HCT116 (cell line): ENCODE data around the gene MMEL1. TPM values are rescaled to one million over a fixed set of nuclear protein-coding genes. Genes with fewer than 3 reads are reported as not detected.
"Not testable (repeated sequence)": the region's sequence is repeated elsewhere in the genome, so short reads cannot be mapped to it uniquely, and the experiment has no call there.

Experiments used
- ATAC-seq: fragments of 200-7000 bp; cut with Tn5 transposase; 2 replicates; pipeline ENCODE4 v1.9.1; 2020; ENCODE audit warnings: mild to moderate bottlenecking, moderate library complexity
- BruUV-seq: library from RNA; stranded (reverse); fragments of 400-500 nt; replicated peaks from 2 replicates; lab custom pipeline; 2021; lab: Mats Ljungman, UMichigan
- CTCF ChIA-PET: fragments of 300-600 bp; sonication (Branson Sonifier 250); formaldehyde crosslinking; loops from one replicate; lab custom pipeline; 2021; ENCODE audit warnings: antibody characterized with exemption; lab: Charles Lee
- POLR2A ChIA-PET: fragments of 300-600, 350-600 bp; sonication (Branson Sonifier 250); formaldehyde crosslinking; loops from one replicate; lab custom pipeline; 2021; ENCODE audit warnings: antibody characterized with exemption; lab: Charles Lee
- RAD21 ChIA-PET, 2 experiments: fragments of 300-600 bp; sonication (Branson Sonifier 250); formaldehyde crosslinking; loops; one replicate each; lab custom pipeline; 2023; ENCODE audit warnings: low total read pairs in 2 of 2; ENCODE audit not compliant: uncharacterized antibody in 2 of 2, unreplicated experiment in 2 of 2, low non-redundant PET in 1 of 2; lab: Charles Lee
- DNase-seq: peaks from one replicate; pipeline ENCODE4 v3.0.0-alpha.2; 2010; ENCODE audit warnings: low read depth, low spot score
- H2AFZ ChIP-seq: fragments of 200-600 bp; shearing (Covaris generic), sonication (generic); 2 replicates; pipeline ENCODE4 v1.6.1; 2017; ENCODE audit warnings: low read depth, mixed run types, mixed read lengths, antibody characterized with exemption, low read length; ENCODE audit not compliant: poor library complexity, severe bottlenecking
- H3K27ac ChIP-seq: 2 replicates; pipeline ENCODE4 v1.5.1; 2012; ENCODE audit warnings: low read depth, low read length
- H3K27me3 ChIP-seq: fragments of 200-600 bp; sonication (generic); 2 replicates; pipeline ENCODE4 v1.6.1; 2016; ENCODE audit warnings: mixed run types, low read length, mixed read lengths; ENCODE audit not compliant: insufficient read depth
- H3K36me3 ChIP-seq, 2 experiments: fragments of 200-500 bp in 1 of 2; fragments of 200-600 bp in 1 of 2; sonication (Bioruptor generic) in 1 of 2; sonication (generic) in 1 of 2; 2 replicates each; pipeline versions ENCODE4 v1.5.1 to v1.6.1; 2014 to 2016; ENCODE audit warnings: low read length in 2 of 2, inconsistent platforms in 1 of 2, mixed read lengths in 1 of 2, mixed run types in 1 of 2; ENCODE audit not compliant: insufficient read depth in 2 of 2, control insufficient read depth in 1 of 2
- H3K4me1 ChIP-seq, 2 experiments: fragments of 200-600 bp in 1 of 2; sonication (generic) in 1 of 2; 2 replicates each; pipeline versions ENCODE4 v1.5.1 to v1.6.1; 2012 to 2017; ENCODE audit warnings: low read length in 2 of 2, inconsistent platforms in 1 of 2, mild to moderate bottlenecking in 1 of 2, mixed read lengths in 1 of 2, mixed run types in 1 of 2, moderate library complexity in 1 of 2; ENCODE audit not compliant: insufficient read depth in 2 of 2, control insufficient read depth in 1 of 2
- H3K4me2 ChIP-seq: fragments of 200-600 bp; sonication (generic); 2 replicates; pipeline ENCODE4 v1.6.1; 2017; ENCODE audit warnings: mixed run types, low read length, mixed read lengths
- H3K4me3 ChIP-seq, 2 experiments: fragments of 200-600 bp in 1 of 2; sonication (generic) in 1 of 2; replicated peaks in 1 of 2; 2 replicates each; pipeline ENCODE4 v1.5.1; 2011 to 2016; ENCODE audit warnings: low read length in 2 of 2, control low read depth in 1 of 2, low read depth in 1 of 2, mild to moderate bottlenecking in 1 of 2, mixed read lengths in 1 of 2, mixed run types in 1 of 2
- H3K79me2 ChIP-seq: fragments of 200-600 bp; sonication (generic); 2 replicates; pipeline ENCODE4 v1.6.1; 2017; ENCODE audit warnings: mild to moderate bottlenecking, mixed run types, low read length, moderate library complexity, mixed read lengths; ENCODE audit not compliant: insufficient read depth
- H3K9ac ChIP-seq: fragments of 200-600 bp; sonication (generic); 2 replicates; pipeline ENCODE4 v1.6.1; 2016; ENCODE audit warnings: low read length, mixed read lengths
- H3K9me2 ChIP-seq: fragments of 200-600 bp; sonication (generic), shearing (Covaris generic); 2 replicates; pipeline ENCODE4 v1.6.1; 2017; ENCODE audit warnings: mixed run types, mild to moderate bottlenecking, moderate library complexity; ENCODE audit not compliant: insufficient read depth
- H3K9me3 ChIP-seq, 2 experiments: fragments of 200-500 bp in 1 of 2; fragments of 200-600 bp in 1 of 2; sonication (Bioruptor generic) in 1 of 2; sonication (generic) in 1 of 2; 2 replicates each; pipeline ENCODE4 v1.6.1; 2014 to 2017; ENCODE audit warnings: low read length in 2 of 2, mixed read lengths in 2 of 2, inconsistent platforms in 1 of 2, low read depth in 1 of 2, mild to moderate bottlenecking in 1 of 2, mixed run types in 1 of 2, moderate library complexity in 1 of 2; ENCODE audit not compliant: control insufficient read depth in 1 of 2, insufficient read depth in 1 of 2
- H4K20me1 ChIP-seq: fragments of 200-600 bp; sonication (generic), shearing (Covaris generic); 2 replicates; pipeline ENCODE4 v1.6.1; 2017; ENCODE audit warnings: mixed run types, mild to moderate bottlenecking, moderate library complexity; ENCODE audit not compliant: insufficient read depth
- ELF1 ChIP-seq: IDR thresholded peaks from 2 replicates; pipeline ENCODE4 v1.6.1; 2012; ENCODE audit warnings: low read depth, borderline replicate concordance
- FOSL1 ChIP-seq: IDR thresholded peaks from 2 replicates; pipeline ENCODE4 v1.6.1; 2012; ENCODE audit warnings: low read depth
- RAD21 ChIP-seq: IDR thresholded peaks from 2 replicates; pipeline ENCODE4 v1.6.1; 2012; ENCODE audit warnings: low read depth, mild to moderate bottlenecking
- SP1 ChIP-seq: IDR thresholded peaks from 2 replicates; pipeline ENCODE4 v1.6.1; 2012; ENCODE audit warnings: low read depth
- YY1 ChIP-seq: IDR thresholded peaks from 2 replicates; pipeline ENCODE4 v1.6.1; 2011; ENCODE audit warnings: low read length, low read depth, moderate library complexity, mild to moderate bottlenecking; ENCODE audit not compliant: insufficient replicate concordance; ENCODE audit errors: extremely low read depth
- intact Hi-C: fragments of 100-400 bp; cut with micrococcal nuclease; formaldehyde crosslinking; loops from 2 replicates; pipeline ENCODE4 v1.10.0; 2022
- total RNA-seq: library from RNA; stranded (reverse); gene quantifications from one replicate; pipeline ENCODE4 v1.2.1, GENCODE V29; 2021; ENCODE audit not compliant: unreplicated experiment
- TF ChIP-seq, protein P1 (sequence below): IDR thresholded peaks from 2 replicates; pipeline ENCODE4 v1.6.1; 2012
- TF ChIP-seq, protein P2 (sequence below): IDR thresholded peaks from 2 replicates; pipeline ENCODE4 v1.6.1; 2012; ENCODE audit warnings: low read depth

Gene MMEL1
- total RNA-seq, 1 experiment from 2014 or later, result 2.7 TPM

DNA sequence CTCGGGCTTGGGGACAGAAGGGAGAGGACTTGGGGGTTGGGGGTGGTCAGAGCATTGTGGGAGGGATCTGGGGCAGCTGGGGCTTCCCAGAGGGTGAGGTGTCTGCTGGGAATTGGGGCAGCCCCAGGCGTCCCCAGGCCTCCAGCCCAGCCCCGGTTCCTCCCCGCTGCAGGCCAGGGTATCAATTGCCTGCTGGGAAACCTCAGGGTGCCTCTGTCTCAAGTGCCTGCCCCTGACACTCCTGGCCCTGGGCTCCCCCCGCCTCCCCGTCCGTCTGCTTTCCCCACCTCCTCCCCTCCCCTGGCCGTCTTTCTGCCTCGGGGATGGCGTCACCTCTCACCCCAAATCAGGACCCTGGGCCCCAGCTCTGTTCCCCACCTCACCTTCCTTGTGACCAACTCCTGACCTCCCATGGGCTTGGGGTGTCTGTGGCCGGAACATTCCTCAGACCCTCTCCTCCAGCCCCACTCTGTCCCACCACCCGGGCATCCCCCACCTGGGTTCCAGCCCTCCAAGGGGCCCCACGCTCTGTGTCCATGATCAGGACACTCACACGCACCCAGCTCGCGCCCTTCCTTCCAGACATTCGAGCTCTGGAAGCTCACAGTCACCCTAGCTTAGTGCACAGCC, 64.5 kb downstream of the MMEL1 start:
- BruUV-seq, DNase-seq, H2AFZ ChIP-seq, intact Hi-C loops, H3K9ac ChIP-seq, CTCF ChIA-PET, H3K9me2 ChIP-seq, H3K27me3 ChIP-seq, H3K4me2 ChIP-seq, POLR2A ChIA-PET, H3K4me3 ChIP-seq, ATAC-seq, H3K9me3 ChIP-seq, H3K4me1 ChIP-seq, H3K27ac ChIP-seq, H3K36me3 ChIP-seq, H3K79me2 ChIP-seq, H4K20me1 ChIP-seq, RAD21 ChIA-PET: not testable (repeated sequence)

- intact Hi-C loops, result no loop called here
- ChIA-PET POLR2A (no interaction called here), RAD21 (no interaction called here)
Observed at GRCh38 chr1:2567083-2567679, 65.6 kb downstream of the MMEL1 start.

More at GRCh38 chr1:2567083-2567679, 65.6 kb downstream of the MMEL1 start:
- Histone ChIP-seq H3K36me3 (no peaks in the 10 kb centered on the region), H3K9me2 (no peaks in the 10 kb centered on the region), H3K27ac (no peak overlapping the region), H4K20me1 (no peaks in the 10 kb centered on the region), H2AFZ (no peak overlapping the region), H3K4me2 (no peak overlapping the region), H3K9ac (no peak overlapping the region), H3K9me3 (no peaks in the 10 kb centered on the region), H3K27me3 (no peaks in the 10 kb centered on the region), H3K79me2 (no peaks in the 10 kb centered on the region), H3K4me3 (no peak overlapping the region), H3K4me1 (no peaks in the 10 kb centered on the region)
- CTCF ChIA-PET, result no interaction called here
- ATAC-seq (no peak), DNase-seq (no peak)
- BruUV-seq, result no TSS peak
- no peak for TF ChIP-seq RAD21
- no peak for TF ChIP-seq SP1
- TF ChIP-seq, protein P1, sequence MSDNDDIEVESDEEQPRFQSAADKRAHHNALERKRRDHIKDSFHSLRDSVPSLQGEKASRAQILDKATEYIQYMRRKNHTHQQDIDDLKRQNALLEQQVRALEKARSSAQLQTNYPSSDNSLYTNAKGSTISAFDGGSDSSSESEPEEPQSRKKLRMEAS, result no peak
- no peak for TF ChIP-seq YY1
- TF ChIP-seq FOSL1, result no peak
- TF ChIP-seq, protein P2, sequence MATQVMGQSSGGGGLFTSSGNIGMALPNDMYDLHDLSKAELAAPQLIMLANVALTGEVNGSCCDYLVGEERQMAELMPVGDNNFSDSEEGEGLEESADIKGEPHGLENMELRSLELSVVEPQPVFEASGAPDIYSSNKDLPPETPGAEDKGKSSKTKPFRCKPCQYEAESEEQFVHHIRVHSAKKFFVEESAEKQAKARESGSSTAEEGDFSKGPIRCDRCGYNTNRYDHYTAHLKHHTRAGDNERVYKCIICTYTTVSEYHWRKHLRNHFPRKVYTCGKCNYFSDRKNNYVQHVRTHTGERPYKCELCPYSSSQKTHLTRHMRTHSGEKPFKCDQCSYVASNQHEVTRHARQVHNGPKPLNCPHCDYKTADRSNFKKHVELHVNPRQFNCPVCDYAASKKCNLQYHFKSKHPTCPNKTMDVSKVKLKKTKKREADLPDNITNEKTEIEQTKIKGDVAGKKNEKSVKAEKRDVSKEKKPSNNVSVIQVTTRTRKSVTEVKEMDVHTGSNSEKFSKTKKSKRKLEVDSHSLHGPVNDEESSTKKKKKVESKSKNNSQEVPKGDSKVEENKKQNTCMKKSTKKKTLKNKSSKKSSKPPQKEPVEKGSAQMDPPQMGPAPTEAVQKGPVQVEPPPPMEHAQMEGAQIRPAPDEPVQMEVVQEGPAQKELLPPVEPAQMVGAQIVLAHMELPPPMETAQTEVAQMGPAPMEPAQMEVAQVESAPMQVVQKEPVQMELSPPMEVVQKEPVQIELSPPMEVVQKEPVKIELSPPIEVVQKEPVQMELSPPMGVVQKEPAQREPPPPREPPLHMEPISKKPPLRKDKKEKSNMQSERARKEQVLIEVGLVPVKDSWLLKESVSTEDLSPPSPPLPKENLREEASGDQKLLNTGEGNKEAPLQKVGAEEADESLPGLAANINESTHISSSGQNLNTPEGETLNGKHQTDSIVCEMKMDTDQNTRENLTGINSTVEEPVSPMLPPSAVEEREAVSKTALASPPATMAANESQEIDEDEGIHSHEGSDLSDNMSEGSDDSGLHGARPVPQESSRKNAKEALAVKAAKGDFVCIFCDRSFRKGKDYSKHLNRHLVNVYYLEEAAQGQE, result no peak
- no peak for TF ChIP-seq ELF1
